HepG2 (cell line): Measurements from ENCODE around the gene SMC1B. TPM values are rescaled to one million over a fixed set of nuclear protein-coding genes. Genes with fewer than 3 reads are reported as not detected.
A peak's percentile ranks its signal among the peaks of the same experiment; 100 is the strongest.

Experiments
- ARID3A ChIP-seq: IDR thresholded peaks from 2 replicates; pipeline ENCODE4 v1.6.1; 2012; ENCODE audit warnings: low read depth, low read length, improper control_type of control experiment
- ARID4A ChIP-seq: sonication (generic); formaldehyde crosslinking; IDR thresholded peaks from 2 replicates; pipeline ENCODE4 v1.5.0; 2020; ENCODE audit warnings: mild to moderate bottlenecking, missing genetic modification reagents, borderline replicate concordance
- CC2D1A ChIP-seq: sonication (generic); formaldehyde crosslinking; IDR thresholded peaks from 2 replicates; pipeline ENCODE4 v1.8.1; 2023; ENCODE audit warnings: mild to moderate bottlenecking, missing genetic modification reagents
- CEBPZ ChIP-seq: IDR thresholded peaks from 2 replicates; pipeline ENCODE4 v1.6.1; 2012; ENCODE audit warnings: low read length, improper control_type of control experiment
- E2F1 ChIP-seq: sonication (generic); formaldehyde crosslinking; IDR thresholded peaks from 2 replicates; pipeline ENCODE4 v1.5.0; 2020; ENCODE audit warnings: missing genetic modification reagents
- KDM2A ChIP-seq: sonication (generic); formaldehyde crosslinking; IDR thresholded peaks from 2 replicates; pipeline ENCODE4 v1.4.0; 2020; ENCODE audit warnings: low read depth, missing genetic modification reagents, borderline replicate concordance
- MIXL1 ChIP-seq: IDR thresholded peaks from 2 replicates; pipeline ENCODE4 v1.6.1; 2016
- MTA1 ChIP-seq: sonication (generic); formaldehyde crosslinking; IDR thresholded peaks from 2 replicates; pipeline ENCODE4 v1.4.0; 2020; ENCODE audit warnings: missing genetic modification reagents, mild to moderate bottlenecking, borderline replicate concordance
- NFYC ChIP-seq: IDR thresholded peaks from 2 replicates; pipeline ENCODE4 v1.6.1; 2016; ENCODE audit warnings: missing genetic modification reagents, missing compliant biosample characterization
- RBM22 ChIP-seq: fragments of 200-400 bp; formaldehyde crosslinking; optimal IDR thresholded peaks from 2 replicates; pipeline ENCODE3; 2017; ENCODE audit warnings: mild to moderate bottlenecking, low read length, moderate library complexity
- SNAPC2 ChIP-seq: sonication (generic); formaldehyde crosslinking; IDR thresholded peaks from 2 replicates; pipeline ENCODE4 v1.8.1; 2022; ENCODE audit warnings: mild to moderate bottlenecking, missing genetic modification reagents
- TFDP1 ChIP-seq: IDR thresholded peaks from 2 replicates; pipeline ENCODE4 v1.6.1; 2016; ENCODE audit warnings: missing compliant biosample characterization, missing genetic modification reagents, borderline replicate concordance
- ZBTB42 ChIP-seq: sonication (generic); formaldehyde crosslinking; IDR thresholded peaks from 2 replicates; pipeline ENCODE4 v1.5.0; 2020; ENCODE audit warnings: mild to moderate bottlenecking, missing genetic modification reagents
- ZFX ChIP-seq: sonication (generic); formaldehyde crosslinking; IDR thresholded peaks from 2 replicates; pipeline ENCODE4 v1.4.0; 2020; ENCODE audit warnings: mild to moderate bottlenecking, low read depth, missing genetic modification reagents, moderate library complexity
- ZNF138 ChIP-seq: sonication (generic); formaldehyde crosslinking; IDR thresholded peaks from 2 replicates; pipeline ENCODE4 v1.5.0; 2020; ENCODE audit warnings: mild to moderate bottlenecking, low read depth, missing genetic modification reagents
- ZNF446 ChIP-seq: sonication (generic); formaldehyde crosslinking; IDR thresholded peaks from 2 replicates; pipeline ENCODE4 v1.5.0; 2020; ENCODE audit warnings: mild to moderate bottlenecking, missing genetic modification reagents
- ZNF841 ChIP-seq: sonication (generic); formaldehyde crosslinking; IDR thresholded peaks from 2 replicates; pipeline ENCODE4 v1.8.1; 2023; ENCODE audit warnings: missing genetic modification reagents, borderline replicate concordance
- polyA plus RNA-seq, 8 experiments: library from polyadenylated mRNA; depleted of rRNA in 3 of 8; stranded (reverse) in 7 of 8; unstranded in 1 of 8; fragments of >200 nt; fragmentation: Illumina TruSeq in 4 of 8; extraction: Trizol in 4 of 8; gene quantifications; 2 replicates each; pipeline versions ENCODE4 v1.2.1 to v1.2.3, GENCODE V29; 2011 to 2016; ENCODE audit warnings: low read depth in 4 of 8, missing spikeins in 1 of 8, mixed read lengths in 1 of 8; ENCODE audit not compliant: insufficient read depth in 1 of 8
- total RNA-seq, 5 experiments: library from RNA; depleted of rRNA; stranded (reverse); fragments of >200 nt; fragmentation: Illumina TruSeq; extraction: Trizol; gene quantifications; 2 replicates each; pipeline ENCODE4 v1.2.3, GENCODE V29; 2016; ENCODE audit warnings: low read depth in 1 of 5

Gene SMC1B
- total and polyA plus RNA-seq, 2 of the 13 experiments (the other 11 are each of a cell fraction or from before 2014, with no cell fraction given): not detected

- no peak for TF ChIP-seq MTA1
- TF ChIP-seq CC2D1A (CRISPR knock-in tag): no peak
- TF ChIP-seq SNAPC2 (CRISPR knock-in tag): no peak
- no peak for TF ChIP-seq ZNF138 (CRISPR knock-in tag)
- no peak for TF ChIP-seq ZNF841 (CRISPR knock-in tag)
- peak; percentile 32; the same call in 1 of the 2 replicates for TF ChIP-seq KDM2A (CRISPR knock-in tag)
- no peak for TF ChIP-seq NFYC (CRISPR knock-in tag)
- TF ChIP-seq ZBTB42 (CRISPR knock-in tag): no peak
- no peak for TF ChIP-seq ARID3A
- peak; percentile 56; the same call in 1 of the 2 replicates for TF ChIP-seq ARID4A
- TF ChIP-seq MIXL1: no peak
- peak; percentile 96 for TF ChIP-seq E2F1
- no peak for TF ChIP-seq RBM22
- TF ChIP-seq ZNF446 (CRISPR knock-in tag): no peak; the same call in 1 of the 2 replicates
- TF ChIP-seq CEBPZ: no peak
- TF ChIP-seq TFDP1 (CRISPR knock-in tag): peak; percentile 98
- TF ChIP-seq ZFX (CRISPR knock-in tag): no peak
These were observed at the start of gene SMC1B, which contains the start of gene RIBC2 (continued) for GRCh38 chr22:45413368-45414211.
